ENCODE results near the gene KMT2B.
A peak's percentile ranks its signal among the peaks of the same experiment; 100 is the strongest.
"Not testable (repeated sequence)": the region's sequence is repeated elsewhere in the genome, so short reads cannot be mapped to it uniquely, and the experiment has no call there.

The KMT2B gene

GRCh38 chr19:35713506-35713850, 4.3 kb upstream of the KMT2B start:
- no peak for DNase-seq

GRCh38 chr19:35713904-35714495, 3.8 kb upstream of the KMT2B start:
- DNase-seq: no peak

- peak; percentile 67 for DNase-seq
These were observed 3.0 kb upstream of the KMT2B start for GRCh38 chr19:35714601-35715354.

- DNase-seq: no peak
These were observed 2.4 kb upstream of the KMT2B start for GRCh38 chr19:35715355-35715809.

GRCh38 chr19:35715981-35716800, 1.6 kb upstream of the KMT2B start:
- DNase-seq: peak; percentile 79

GRCh38 chr19:35716801-35717664, 770 bp upstream of the KMT2B start:
- peak; percentile 98 for DNase-seq

- peak; percentile 46 for DNase-seq
These were observed 690 bp downstream of the KMT2B start for GRCh38 chr19:35718345-35719041.

GRCh38 chr19:35719402-35720162, 1.8 kb downstream of the KMT2B start:
- DNase-seq: no peak

- DNase-seq: no peak
These were observed 2.3 kb downstream of the KMT2B start for GRCh38 chr19:35720163-35720524.

- no peak for DNase-seq
These were observed 2.8 kb downstream of the KMT2B start for GRCh38 chr19:35720648-35721047.

- no peak for DNase-seq
These were observed 3.6 kb downstream of the KMT2B start for GRCh38 chr19:35721374-35721773.

- no peak for DNase-seq
These were observed 4.7 kb downstream of the KMT2B start for GRCh38 chr19:35722461-35722860.

- DNase-seq: no peak
These were observed 5.1 kb downstream of the KMT2B start for GRCh38 chr19:35722897-35723296.

- DNase-seq: no peak
These were observed 5.9 kb downstream of the KMT2B start for GRCh38 chr19:35723671-35724070.

GRCh38 chr19:35724132-35724531, 6.3 kb downstream of the KMT2B start:
- DNase-seq: not testable (repeated sequence)

GRCh38 chr19:35724560-35724959, 6.8 kb downstream of the KMT2B start:
- DNase-seq: no peak

- no peak for DNase-seq
These were observed 7.5 kb downstream of the KMT2B start for GRCh38 chr19:35725216-35725861.

- no peak for DNase-seq
These were observed 9.5 kb downstream of the KMT2B start for GRCh38 chr19:35727053-35727955.

- no peak for DNase-seq
These were observed 10.3 kb downstream of the KMT2B start for GRCh38 chr19:35727956-35728706.

Measured in NCI-H146 (cell line).